Activated T-helper 1 cell treated with anti-CD3 and anti-CD28 coated beads, Interleukin-12 subunit alpha, Interleukin-12 subunit beta, Interleukin-2, Interleukin-4 antibody, amounts not matched to agents 30 ng/mL and 10 ng/mL and 1 ng/mL, durations not matched to agents 14 hours and 24 hours and 36 hours (primary cell): Measurements from ENCODE around the gene GBF1. TPM values are rescaled to one million over a fixed set of nuclear protein-coding genes. Genes with fewer than 3 reads are reported as not detected.
"Not testable (repeated sequence)": the region's sequence is repeated elsewhere in the genome, so short reads cannot be mapped to it uniquely, and the experiment has no call there.

Source experiments
- DNase-seq: peaks from one replicate; pipeline ENCODE4 v3.0.0; 2021; ENCODE audit warnings: low spot score
- H3K27ac Mint-ChIP-seq: one replicate; pipeline ENCODE4 v1.8.0; 2021; ENCODE audit warnings: mild to moderate bottlenecking, mixed read lengths
- H3K27me3 Mint-ChIP-seq: one replicate; pipeline ENCODE4 v1.8.0; 2022; ENCODE audit warnings: mild to moderate bottlenecking, moderate library complexity, mixed read lengths; ENCODE audit not compliant: insufficient read depth
- H3K36me3 Mint-ChIP-seq: one replicate; pipeline ENCODE4 v1.8.0; 2021; ENCODE audit warnings: low read depth, mixed read lengths
- H3K4me1 Mint-ChIP-seq: one replicate; pipeline ENCODE4 v1.8.0; 2021; ENCODE audit warnings: low read depth, mixed read lengths
- H3K4me3 Mint-ChIP-seq: one replicate; pipeline ENCODE4 v1.8.0; 2021; ENCODE audit warnings: mild to moderate bottlenecking, moderate library complexity, mixed read lengths
- H3K9me3 Mint-ChIP-seq: one replicate; pipeline ENCODE4 v1.8.0; 2021; ENCODE audit warnings: mixed read lengths
- intact Hi-C: fragments of 100-400 bp; cut with micrococcal nuclease; formaldehyde crosslinking; loops from one replicate; pipeline ENCODE4 v1.15.1; 2024
- total RNA-seq: library from RNA; stranded (reverse); gene quantifications from 2 replicates; pipeline ENCODE4 v1.2.3, GENCODE V29; 2022

The GBF1 gene
- total RNA-seq, 1 donor from 2014 or later, result 46.7 TPM

GRCh38 chr10:102300912-102301311, 55.6 kb downstream of the GBF1 start:
- peaks cover 11% of the 10 kb centered on the region for H3K4me1 Mint-ChIP-seq
- H3K27me3 Mint-ChIP-seq, H3K4me3 Mint-ChIP-seq, intact Hi-C loops, H3K9me3 Mint-ChIP-seq, H3K36me3 Mint-ChIP-seq, DNase-seq: not testable (repeated sequence)
- peak overlapping the region; percentile 86 for H3K27ac Mint-ChIP-seq

DNA sequence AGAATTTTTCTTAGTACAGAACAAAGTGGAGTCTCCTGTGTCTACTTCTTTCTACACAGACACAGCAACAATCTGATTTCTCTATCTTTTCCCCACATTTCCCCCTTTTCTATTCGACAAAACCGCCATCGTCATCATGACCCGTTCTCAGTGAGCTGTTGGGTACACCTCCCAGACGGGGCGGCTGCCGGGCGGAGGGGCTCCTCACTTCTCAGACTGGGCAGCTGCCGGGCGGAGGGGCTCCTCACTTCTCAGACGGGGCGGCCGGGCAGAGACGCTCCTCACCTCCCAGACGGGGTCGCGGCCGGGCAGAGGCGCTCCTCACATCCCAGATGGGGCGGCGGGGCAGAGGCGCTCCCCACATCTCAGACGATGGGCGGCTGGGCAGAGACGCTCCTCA, 56.0 kb downstream of the GBF1 start:
- H3K4me1 Mint-ChIP-seq, result peaks cover 11% of the 10 kb centered on the region
- H3K27me3 Mint-ChIP-seq, H3K36me3 Mint-ChIP-seq, intact Hi-C loops, H3K9me3 Mint-ChIP-seq, DNase-seq, H3K4me3 Mint-ChIP-seq, H3K27ac Mint-ChIP-seq: not testable (repeated sequence)

GRCh38 chr10:102302611-102303010, 57.3 kb downstream of the GBF1 start:
- no peak overlapping the region for H3K4me3 Mint-ChIP-seq
- intact Hi-C loops, result no loop called here
- H3K9me3 Mint-ChIP-seq, result no peaks in the 10 kb centered on the region
- H3K4me1 Mint-ChIP-seq, result peaks cover 11% of the 10 kb centered on the region
- H3K36me3 Mint-ChIP-seq, result peaks cover 13% of the 10 kb centered on the region
- H3K27ac Mint-ChIP-seq, result no peak overlapping the region
- no peaks in the 10 kb centered on the region for H3K27me3 Mint-ChIP-seq
- no peak for DNase-seq

- Mint-ChIP-seq H3K27ac (no peak overlapping the region), H3K27me3 (no peaks in the 10 kb centered on the region), H3K4me1 (peaks cover 13% of the 10 kb centered on the region), H3K36me3 (peaks cover 10% of the 10 kb centered on the region), H3K4me3 (no peak overlapping the region), H3K9me3 (no peaks in the 10 kb centered on the region)
- intact Hi-C loops, result no loop called here
- DNase-seq, result no peak
These were observed 60.7 kb downstream of the GBF1 start for GRCh38 chr10:102306006-102306405.

GRCh38 chr10:102306710-102307109, 61.4 kb downstream of the GBF1 start:
- Mint-ChIP-seq H3K36me3 (peaks cover 10% of the 10 kb centered on the region), H3K4me3 (no peak overlapping the region), H3K4me1 (peaks cover 20% of the 10 kb centered on the region), H3K27me3 (no peaks in the 10 kb centered on the region), H3K27ac (no peak overlapping the region), H3K9me3 (no peaks in the 10 kb centered on the region)
- intact Hi-C loops, result no loop called here
- no peak for DNase-seq

DNA sequence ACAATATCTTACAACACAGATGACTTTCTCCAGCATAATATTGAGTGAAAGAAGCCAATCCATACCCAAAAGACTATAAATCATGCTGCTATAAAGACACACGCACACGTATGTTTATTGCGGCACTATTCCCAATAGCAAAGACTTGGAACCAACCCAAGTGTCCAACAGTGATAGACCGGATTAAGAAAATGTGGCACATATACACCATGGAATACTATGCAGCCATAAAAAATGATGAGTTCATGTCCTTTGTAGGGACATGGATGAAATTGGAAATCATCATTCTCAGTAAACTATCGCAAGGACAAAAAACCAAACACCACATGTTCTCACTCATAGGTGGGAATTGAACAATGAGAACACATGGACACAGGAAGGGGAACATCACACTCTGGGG, 63.0 kb downstream of the GBF1 start:
- intact Hi-C loops, H3K9me3 Mint-ChIP-seq, H3K27me3 Mint-ChIP-seq, H3K27ac Mint-ChIP-seq, DNase-seq, H3K4me3 Mint-ChIP-seq: not testable (repeated sequence)
- peaks cover 10% of the 10 kb centered on the region for H3K36me3 Mint-ChIP-seq
- H3K4me1 Mint-ChIP-seq, result peaks cover 27% of the 10 kb centered on the region

DNA sequence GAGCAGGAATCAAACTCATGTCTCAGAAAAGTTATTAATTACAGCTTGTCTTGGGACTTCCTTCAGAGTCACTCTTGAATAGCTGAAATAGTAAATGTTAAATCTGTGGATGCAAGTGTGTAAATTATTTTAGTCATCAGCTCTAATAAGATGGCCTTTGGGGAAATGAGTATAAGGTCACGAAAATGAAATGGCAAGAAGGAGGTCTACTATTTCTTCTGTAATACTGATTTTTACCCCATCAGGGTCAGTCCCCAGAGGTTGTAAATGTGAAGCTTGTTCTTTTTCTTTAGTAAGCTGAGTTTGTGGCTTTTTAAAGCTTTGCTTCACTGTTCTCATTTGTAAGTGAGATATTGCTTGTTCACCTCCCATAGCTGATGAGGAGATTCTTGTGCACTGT, 63.9 kb downstream of the GBF1 start:
- no peak overlapping the region for H3K27ac Mint-ChIP-seq
- peaks cover 32% of the 10 kb centered on the region for H3K4me1 Mint-ChIP-seq
- peaks cover 12% of the 10 kb centered on the region for H3K36me3 Mint-ChIP-seq
- H3K4me3 Mint-ChIP-seq, result no peak overlapping the region
- DNase-seq, result no peak
- H3K27me3 Mint-ChIP-seq, result no peaks in the 10 kb centered on the region
- intact Hi-C loops, result no loop called here
- no peaks in the 10 kb centered on the region for H3K9me3 Mint-ChIP-seq

DNA sequence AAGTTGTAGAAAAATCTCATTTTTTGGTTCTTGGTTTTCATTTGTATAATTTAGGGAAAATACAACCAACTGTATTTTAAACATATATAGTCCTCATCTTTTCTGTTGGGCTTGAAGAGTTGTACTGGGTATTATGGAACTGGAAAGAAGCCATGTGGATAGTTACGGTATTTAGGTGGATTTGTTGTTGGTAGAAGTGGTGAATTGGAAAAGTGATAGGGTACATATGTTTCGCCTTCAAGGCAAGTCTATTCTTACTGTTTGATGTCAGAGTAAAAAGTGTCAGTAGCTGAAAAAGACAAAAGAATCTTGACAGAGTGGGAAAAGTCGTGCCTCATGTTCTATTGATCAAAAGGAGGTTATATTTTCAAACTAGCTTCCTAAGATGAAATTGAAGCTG, 64.6 kb downstream of the GBF1 start:
- Mint-ChIP-seq H3K9me3 (no peaks in the 10 kb centered on the region), H3K27ac (no peak overlapping the region), H3K36me3 (peaks cover 12% of the 10 kb centered on the region), H3K4me3 (no peak overlapping the region), H3K27me3 (no peaks in the 10 kb centered on the region), H3K4me1 (peaks cover 32% of the 10 kb centered on the region)
- intact Hi-C loops, result no loop called here
- DNase-seq, result no peak

DNA sequence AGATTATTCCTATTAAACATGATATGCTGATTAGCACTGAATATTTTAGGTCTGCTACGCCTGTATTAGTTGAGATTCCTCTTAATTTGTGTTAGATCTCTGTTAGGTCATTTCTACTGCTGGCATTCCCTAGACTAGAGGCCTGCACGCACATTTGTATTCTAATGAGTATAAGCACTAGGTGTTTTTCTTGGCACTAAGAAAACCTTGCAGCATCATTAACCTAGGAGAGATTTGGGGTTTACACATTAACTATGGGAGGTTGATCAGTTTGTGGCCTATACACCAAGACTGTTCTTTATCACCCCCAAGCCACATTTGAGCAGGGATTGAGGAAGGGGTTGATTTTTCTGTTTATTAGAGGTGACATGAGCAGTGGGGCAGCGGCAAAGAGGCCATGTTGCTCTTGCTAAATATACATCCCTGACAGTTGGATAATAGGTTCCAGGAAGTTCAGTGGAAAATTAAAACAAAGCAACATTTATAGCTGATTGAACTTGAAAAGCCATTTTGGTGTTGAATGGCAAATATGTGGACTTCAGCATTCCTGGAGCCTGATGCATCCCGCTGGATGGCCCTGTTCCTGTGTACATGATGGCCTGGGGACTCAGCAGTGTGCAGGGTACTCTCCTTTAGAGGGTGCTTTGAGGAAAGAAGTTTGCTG, 65.2 kb downstream of the GBF1 start:
- H3K27me3 Mint-ChIP-seq, result no peaks in the 10 kb centered on the region
- H3K36me3 Mint-ChIP-seq, result peaks cover 12% of the 10 kb centered on the region
- H3K4me1 Mint-ChIP-seq, result peaks cover 32% of the 10 kb centered on the region
- H3K9me3 Mint-ChIP-seq, result no peaks in the 10 kb centered on the region
- DNase-seq, result no peak
- H3K4me3 Mint-ChIP-seq, result no peak overlapping the region
- intact Hi-C loops, result no loop called here
- no peak overlapping the region for H3K27ac Mint-ChIP-seq

- Mint-ChIP-seq H3K27me3 (no peaks in the 10 kb centered on the region), H3K4me1 (peaks cover 32% of the 10 kb centered on the region), H3K9me3 (no peaks in the 10 kb centered on the region), H3K36me3 (peaks cover 8% of the 10 kb centered on the region), H3K4me3 (no peak overlapping the region), H3K27ac (no peak overlapping the region)
- intact Hi-C loops, result no loop called here
- DNase-seq, result no peak
These were observed 65.7 kb downstream of the GBF1 start for GRCh38 chr10:102311025-102311420.

DNA sequence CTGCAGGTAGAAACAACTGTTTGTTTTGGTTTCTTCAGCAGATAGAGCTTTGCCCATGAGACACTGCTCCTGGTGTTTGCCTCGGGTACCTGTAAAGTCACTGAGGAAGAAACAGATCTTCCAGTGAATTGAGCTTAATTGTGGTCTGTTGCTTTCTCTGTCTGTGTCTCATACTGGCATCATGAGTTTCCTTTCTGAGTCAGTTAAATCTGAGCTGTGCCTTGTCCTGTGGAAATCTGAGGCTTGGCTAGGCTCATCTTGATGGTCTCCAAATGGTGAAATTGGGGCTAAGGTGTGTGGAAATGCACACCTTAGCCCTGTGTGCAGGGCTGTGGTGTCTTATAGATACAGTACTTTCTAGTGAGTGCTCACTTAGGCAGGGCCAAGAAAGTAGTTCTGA, 67.4 kb downstream of the GBF1 start:
- no peak overlapping the region for H3K4me3 Mint-ChIP-seq
- peaks cover 32% of the 10 kb centered on the region for H3K4me1 Mint-ChIP-seq
- no peak for DNase-seq
- no peaks in the 10 kb centered on the region for H3K9me3 Mint-ChIP-seq
- intact Hi-C loops, result no loop called here
- no peak overlapping the region for H3K27ac Mint-ChIP-seq
- peaks cover 2% of the 10 kb centered on the region for H3K36me3 Mint-ChIP-seq
- H3K27me3 Mint-ChIP-seq, result no peaks in the 10 kb centered on the region

DNA sequence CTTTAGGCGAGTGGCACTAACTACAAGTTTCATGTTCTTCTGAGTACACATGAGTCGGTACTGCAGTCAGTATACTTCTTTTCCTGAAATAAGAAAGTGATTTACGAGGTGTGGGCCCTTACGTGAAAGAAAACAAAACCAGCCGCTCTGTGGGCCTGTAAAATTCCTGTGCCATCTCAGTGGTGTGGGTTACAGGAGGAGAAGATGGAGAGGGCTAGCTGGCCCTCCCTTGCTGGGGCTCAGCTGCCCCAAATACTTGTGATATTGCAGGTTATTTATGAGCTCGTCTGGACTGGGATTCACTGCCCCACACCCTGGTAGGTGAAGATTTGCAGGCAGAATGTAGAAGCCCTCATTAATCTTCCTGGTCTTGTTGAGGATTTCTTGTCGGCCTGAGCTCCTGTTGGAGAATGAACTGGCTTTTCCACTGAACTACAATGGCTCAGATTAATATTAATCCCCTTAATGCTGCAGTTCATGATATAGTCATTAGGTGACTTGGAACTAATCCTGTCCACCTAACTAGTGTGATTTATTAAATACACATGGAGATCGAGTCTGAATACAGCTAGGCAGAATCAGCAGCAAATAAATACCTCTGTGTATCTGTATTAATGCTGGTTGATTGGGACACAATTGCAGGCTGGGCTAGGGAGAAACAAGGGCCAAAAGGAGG, 68.0 kb downstream of the GBF1 start:
- Mint-ChIP-seq H3K4me3 (no peak overlapping the region), H3K27ac (peak overlapping the region; percentile 27), H3K4me1 (peaks cover 32% of the 10 kb centered on the region), H3K36me3 (peaks cover 2% of the 10 kb centered on the region), H3K9me3 (no peaks in the 10 kb centered on the region), H3K27me3 (no peaks in the 10 kb centered on the region)
- no peak for DNase-seq
- intact Hi-C loops, result no loop called here

DNA sequence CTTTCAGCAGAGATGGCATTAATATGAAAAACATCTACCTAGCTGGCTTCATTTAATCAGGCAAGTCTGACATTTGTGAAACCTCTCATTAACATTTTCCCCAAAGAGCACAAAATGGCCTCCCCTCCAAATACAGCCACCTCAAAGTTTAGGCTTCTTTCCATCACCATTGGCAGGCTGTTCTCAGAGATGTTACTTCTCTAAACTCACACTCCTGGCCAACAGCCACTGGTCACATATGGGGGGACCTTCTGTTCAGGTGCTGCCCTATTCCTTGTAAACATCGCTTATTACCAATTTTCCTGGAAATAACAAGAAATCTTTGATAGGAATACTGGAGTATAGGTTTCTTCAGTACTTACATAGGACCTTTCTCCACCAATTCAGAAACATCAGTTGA, 69.5 kb downstream of the GBF1 start:
- H3K27ac Mint-ChIP-seq, result no peak overlapping the region
- no peaks in the 10 kb centered on the region for H3K9me3 Mint-ChIP-seq
- H3K27me3 Mint-ChIP-seq, result no peaks in the 10 kb centered on the region
- peaks cover 2% of the 10 kb centered on the region for H3K36me3 Mint-ChIP-seq
- H3K4me1 Mint-ChIP-seq, result peaks cover 30% of the 10 kb centered on the region
- DNase-seq, result no peak
- intact Hi-C loops, result no loop called here
- H3K4me3 Mint-ChIP-seq, result no peak overlapping the region
